Fibroblast of the aortic adventitia (primary cell): Measurements from ENCODE around the gene HCN2. TPM values are rescaled to one million over a fixed set of nuclear protein-coding genes. Genes with fewer than 3 reads are reported as not detected.

ENCODE experiments used
- DNase-seq: peaks from one replicate; pipeline ENCODE4 v3.0.0-alpha.2; 2010; ENCODE audit warnings: low read depth
- H3K4me3 ChIP-seq: 2 replicates; pipeline ENCODE4 v1.5.1; 2011; ENCODE audit warnings: low read depth, mild to moderate bottlenecking, control low read depth, low read length, moderate library complexity
- total RNA-seq: library from RNA; depleted of rRNA; stranded (reverse); fragments of >200 nt; gene quantifications from 2 replicates; pipeline ENCODE4 v1.2.3, GENCODE V29; 2012; ENCODE audit warnings: low replicate concordance
- TF ChIP-seq, protein P1 (sequence below): IDR thresholded peaks from 2 replicates; pipeline ENCODE4 v1.5.1; 2011; ENCODE audit warnings: mild to moderate bottlenecking, low read length, control low read depth, inconsistent platforms; ENCODE audit not compliant: insufficient read depth

The HCN2 gene
- total RNA-seq, 1 donor, result 0.63 TPM

DNA sequence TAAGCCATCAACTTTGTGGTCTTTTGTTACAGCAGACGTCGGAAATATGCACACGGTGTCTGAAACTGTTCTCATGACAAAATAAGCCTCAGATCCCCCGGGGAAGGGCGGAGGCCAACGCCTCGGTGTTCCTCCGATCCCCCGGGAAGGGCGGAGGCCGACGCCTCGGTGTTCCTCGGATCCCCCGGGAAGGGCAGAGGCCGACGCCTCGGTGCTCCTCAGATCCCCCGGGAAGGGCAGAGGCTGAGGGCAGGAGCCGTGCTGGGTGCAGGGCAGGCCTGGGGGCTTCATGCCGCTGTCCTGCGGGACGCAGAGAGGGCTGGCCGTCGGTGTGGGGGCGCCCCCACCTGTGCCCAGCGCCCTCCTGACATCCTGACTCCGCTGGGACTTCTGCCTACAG lies 54.7 kb downstream of the HCN2 start:
- DNase-seq, result no peak
- TF ChIP-seq, protein P1, sequence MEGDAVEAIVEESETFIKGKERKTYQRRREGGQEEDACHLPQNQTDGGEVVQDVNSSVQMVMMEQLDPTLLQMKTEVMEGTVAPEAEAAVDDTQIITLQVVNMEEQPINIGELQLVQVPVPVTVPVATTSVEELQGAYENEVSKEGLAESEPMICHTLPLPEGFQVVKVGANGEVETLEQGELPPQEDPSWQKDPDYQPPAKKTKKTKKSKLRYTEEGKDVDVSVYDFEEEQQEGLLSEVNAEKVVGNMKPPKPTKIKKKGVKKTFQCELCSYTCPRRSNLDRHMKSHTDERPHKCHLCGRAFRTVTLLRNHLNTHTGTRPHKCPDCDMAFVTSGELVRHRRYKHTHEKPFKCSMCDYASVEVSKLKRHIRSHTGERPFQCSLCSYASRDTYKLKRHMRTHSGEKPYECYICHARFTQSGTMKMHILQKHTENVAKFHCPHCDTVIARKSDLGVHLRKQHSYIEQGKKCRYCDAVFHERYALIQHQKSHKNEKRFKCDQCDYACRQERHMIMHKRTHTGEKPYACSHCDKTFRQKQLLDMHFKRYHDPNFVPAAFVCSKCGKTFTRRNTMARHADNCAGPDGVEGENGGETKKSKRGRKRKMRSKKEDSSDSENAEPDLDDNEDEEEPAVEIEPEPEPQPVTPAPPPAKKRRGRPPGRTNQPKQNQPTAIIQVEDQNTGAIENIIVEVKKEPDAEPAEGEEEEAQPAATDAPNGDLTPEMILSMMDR, result no peak
- H3K4me3 ChIP-seq, result no peak overlapping the region

DNA sequence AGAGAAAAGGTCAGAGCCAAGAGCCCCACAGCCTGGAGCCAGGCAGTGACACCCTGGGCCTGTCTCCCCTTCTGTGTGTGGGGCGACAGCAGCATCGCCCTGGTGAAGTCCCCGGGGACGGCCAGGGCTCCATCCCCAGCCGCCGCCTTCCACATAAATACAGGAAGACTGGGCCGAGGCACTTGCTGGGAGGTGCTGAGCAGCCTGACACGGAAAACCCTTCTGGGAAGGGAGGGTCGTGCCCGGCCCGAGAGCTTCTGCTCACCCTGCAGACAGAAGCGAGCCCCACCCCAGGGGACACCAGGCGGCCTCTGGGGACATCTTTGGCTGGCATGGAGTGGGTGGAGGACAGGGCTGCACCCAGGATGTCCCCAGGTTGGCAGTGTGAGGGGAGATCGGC lies 55.1 kb downstream of the HCN2 start:
- TF ChIP-seq, protein P1, result no peak
- no peak for DNase-seq

DNA sequence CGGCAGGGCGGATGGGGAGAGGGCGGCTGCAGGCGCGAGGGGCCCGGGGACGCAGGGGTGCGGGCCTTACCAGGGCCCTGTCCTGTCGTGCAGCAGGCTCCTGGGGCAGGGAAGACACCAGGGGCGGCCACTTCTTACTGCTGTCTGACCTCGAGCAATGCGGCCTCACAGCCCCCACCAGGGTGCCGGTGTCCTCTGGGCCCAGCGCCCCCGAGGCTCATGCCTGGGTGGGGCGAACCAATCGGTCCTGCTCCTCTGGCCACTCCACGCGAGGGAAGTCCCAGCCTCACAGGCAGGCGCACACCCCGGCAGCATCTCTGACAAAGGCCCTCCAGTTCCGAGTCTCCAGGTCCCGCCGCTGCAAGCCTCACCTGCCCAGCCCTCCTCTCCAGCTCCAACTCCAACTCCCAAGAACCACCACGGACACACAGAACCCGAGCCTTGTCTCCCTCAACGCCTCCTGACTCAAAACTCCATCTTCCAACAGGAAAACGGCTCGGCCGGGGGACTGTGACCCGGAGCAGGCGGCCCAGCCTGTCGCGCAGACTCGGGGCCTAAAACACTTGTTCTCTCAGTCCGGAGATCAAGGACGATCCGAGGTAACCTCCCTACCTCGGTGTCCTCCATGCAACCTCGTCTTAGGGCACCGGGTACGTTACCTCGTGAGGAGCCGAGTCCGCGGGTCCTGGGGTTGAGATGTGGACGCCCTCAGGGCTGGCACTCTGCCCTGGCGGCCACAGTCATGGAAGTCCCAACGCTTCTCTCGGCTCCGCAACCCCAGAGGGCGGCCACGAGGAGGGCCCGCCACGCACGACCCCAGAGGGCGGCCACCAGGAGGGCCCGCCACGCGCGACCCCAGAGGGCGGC lies 56.5 kb downstream of the HCN2 start:
- no peak overlapping the region for H3K4me3 ChIP-seq
- TF ChIP-seq, protein P1, result no peak
- no peak for DNase-seq

More for the DNA sequence above, 55.1 kb downstream of the HCN2 start:
- no peak overlapping the region for H3K4me3 ChIP-seq

DNA sequence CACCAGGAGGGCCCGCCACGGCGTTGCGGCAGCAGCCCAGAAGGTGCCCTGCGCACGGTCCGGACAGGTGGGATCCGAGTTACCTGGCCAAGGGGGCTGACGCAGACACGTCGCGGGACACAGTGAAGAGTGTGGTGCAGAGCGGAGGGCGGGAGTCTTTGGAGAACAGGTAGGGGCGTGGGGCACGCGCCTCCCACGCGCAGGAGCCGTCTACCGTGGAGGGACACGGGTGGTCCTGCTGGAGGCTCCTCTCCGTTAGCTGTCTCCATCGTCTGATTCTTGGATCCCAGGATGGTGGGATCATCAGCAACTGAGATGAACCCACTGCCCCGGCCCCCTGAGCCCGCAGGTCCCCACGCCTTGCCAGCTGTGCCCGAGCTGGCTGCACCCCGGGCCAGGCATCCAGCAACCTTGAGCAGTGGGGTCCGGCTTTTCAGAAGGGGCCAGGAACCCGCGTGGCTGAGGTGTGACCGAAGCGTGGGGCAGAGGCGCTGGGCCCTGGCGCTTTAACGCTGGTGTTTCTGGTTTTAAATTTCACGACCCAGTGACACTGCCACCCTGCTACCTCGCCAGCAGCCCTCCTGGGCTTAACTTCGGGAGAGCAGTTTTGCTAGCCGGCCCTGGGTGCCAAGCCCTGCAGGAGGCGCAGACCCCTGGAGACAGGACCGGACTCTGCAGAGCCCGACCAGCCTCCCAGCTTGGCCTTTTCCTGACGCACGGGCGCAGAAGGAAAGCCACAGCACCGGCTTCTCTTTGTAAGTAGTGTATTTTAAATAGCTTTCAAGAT lies 57.3 kb downstream of the HCN2 start:
- no peak overlapping the region for H3K4me3 ChIP-seq

DNA sequence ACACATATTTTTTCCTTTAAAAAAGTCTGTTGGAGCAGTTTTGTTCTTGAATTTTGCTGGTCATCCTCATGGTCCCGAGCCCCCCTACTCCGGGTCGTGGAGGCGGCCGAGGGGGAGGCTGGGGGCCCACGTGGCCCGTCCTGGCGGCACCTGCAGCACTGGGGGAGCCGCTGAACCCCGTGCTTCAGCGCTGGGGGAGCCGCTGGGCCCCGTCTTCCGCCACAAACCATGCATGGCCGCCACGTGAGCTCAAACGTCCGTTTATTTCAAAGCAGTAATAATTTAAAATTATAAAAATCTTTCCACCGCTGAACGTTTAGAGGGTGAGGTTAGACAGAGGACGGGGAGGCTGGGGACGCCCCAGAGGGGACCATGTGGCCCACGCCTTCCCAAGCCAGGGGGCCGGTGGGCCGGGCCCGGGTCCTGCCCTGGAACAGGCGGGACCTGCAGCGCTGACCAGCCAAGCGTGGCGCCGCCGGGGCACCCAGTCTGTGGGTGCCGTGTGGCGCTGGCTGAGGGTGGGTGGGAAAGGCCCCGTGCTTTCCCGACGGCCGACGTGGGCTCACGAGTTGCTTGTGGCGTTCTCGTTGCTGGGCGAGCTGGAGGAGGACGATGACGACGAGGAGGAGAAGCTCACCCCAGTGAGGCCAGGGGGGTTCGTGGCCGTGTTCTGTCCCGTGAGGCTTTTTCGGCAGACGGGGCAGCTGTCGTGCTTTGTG lies 58.0 kb downstream of the HCN2 start:
- DNase-seq, result no peak
- no peak overlapping the region for H3K4me3 ChIP-seq
- TF ChIP-seq, protein P1, result no peak

More for the DNA sequence above, 57.3 kb downstream of the HCN2 start:
- TF ChIP-seq, protein P1, result no peak
- no peak for DNase-seq

DNA sequence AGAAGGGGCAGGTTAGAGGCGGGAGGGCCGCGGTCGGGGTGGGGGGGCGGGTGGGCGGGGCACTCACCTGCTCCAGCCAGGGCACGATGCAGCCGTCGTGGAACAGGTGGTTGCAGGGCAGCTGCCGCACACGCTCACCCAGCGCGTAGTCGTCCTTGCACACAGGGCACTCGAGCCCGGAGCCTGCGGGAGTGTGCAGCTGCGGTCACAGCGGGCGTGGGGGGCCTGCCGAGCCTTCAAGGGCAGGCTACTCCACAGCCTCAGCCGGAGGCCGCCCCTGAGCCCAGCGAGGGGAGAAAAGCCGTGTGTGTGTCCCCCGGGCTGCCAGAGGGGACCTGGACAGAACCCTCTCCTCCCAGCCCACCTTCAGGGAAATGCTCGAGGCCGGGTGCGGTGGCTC lies 58.6 kb downstream of the HCN2 start:
- DNase-seq, result no peak
- H3K4me3 ChIP-seq, result no peak overlapping the region
- TF ChIP-seq, protein P1, result no peak
